Brain pericyte (primary cell): ENCODE measurements around the gene CDH4.

Experiments
- DNase-seq: peaks from one replicate; pipeline ENCODE4 v3.0.0-alpha.2; 2012; ENCODE audit warnings: low read depth, low spot score

The CDH4 gene

GRCh38 chr20:61705386-61706258 lies 453.6 kb downstream of the CDH4 start:
- no peak for DNase-seq

GRCh38 chr20:61706259-61706961 lies 454.3 kb downstream of the CDH4 start:
- no peak for DNase-seq

- DNase-seq, result no peak
These were observed 456.8 kb downstream of the CDH4 start for GRCh38 chr20:61708891-61709290.

- no peak for DNase-seq
These were observed 458.0 kb downstream of the CDH4 start for GRCh38 chr20:61710108-61710507.

GRCh38 chr20:61712688-61713087 lies 460.6 kb downstream of the CDH4 start:
- DNase-seq, result no peak

- no peak for DNase-seq
These were observed 466.4 kb downstream of the CDH4 start for GRCh38 chr20:61718361-61719005.

- no peak for DNase-seq
These were observed 467.8 kb downstream of the CDH4 start for GRCh38 chr20:61719691-61720347.

- DNase-seq, result no peak
These were observed 468.3 kb downstream of the CDH4 start for GRCh38 chr20:61720348-61720696.

- no peak for DNase-seq
These were observed 470.2 kb downstream of the CDH4 start for GRCh38 chr20:61722146-61722678.

- DNase-seq, result no peak
These were observed 471.6 kb downstream of the CDH4 start for GRCh38 chr20:61723529-61724257.

GRCh38 chr20:61724376-61724775 lies 472.3 kb downstream of the CDH4 start:
- DNase-seq, result no peak

- no peak for DNase-seq
These were observed 473.1 kb downstream of the CDH4 start for GRCh38 chr20:61725145-61725544.

- DNase-seq, result no peak
These were observed 473.9 kb downstream of the CDH4 start for GRCh38 chr20:61725966-61726365.

GRCh38 chr20:61726979-61727378 lies 474.9 kb downstream of the CDH4 start:
- DNase-seq, result no peak

GRCh38 chr20:61727761-61728160 lies 475.7 kb downstream of the CDH4 start:
- no peak for DNase-seq

GRCh38 chr20:61728326-61728725 lies 476.3 kb downstream of the CDH4 start:
- no peak for DNase-seq

- DNase-seq, result no peak
These were observed 477.0 kb downstream of the CDH4 start for GRCh38 chr20:61728786-61729770.

- DNase-seq, result no peak
These were observed 478.7 kb downstream of the CDH4 start for GRCh38 chr20:61730631-61731362.
